K562 (cell line): ENCODE results near the gene DAB2IP. TPM values are rescaled to one million over a fixed set of nuclear protein-coding genes. Genes with fewer than 3 reads are reported as not detected.

Experiments
- ATAC-seq: fragments of 200-7000 bp; cut with Tn5 transposase; 3 replicates; pipeline ENCODE4 v1.9.1; 2020; ENCODE audit warnings: moderate library complexity
- BruUV-seq: library from RNA; stranded (reverse); fragments of 400-500 nt; replicated peaks from 2 replicates; lab custom pipeline; 2021; lab: Mats Ljungman, UMichigan
- CTCF ChIA-PET: fragments of 300-600 bp; formaldehyde crosslinking; extraction: SDS; loops from one replicate; lab custom pipeline; 2021; ENCODE audit warnings: low intra/inter-chr PET ratio; lab: Yijun Ruan, JAX
- POLR2A ChIA-PET: fragments of 300-600, 350-650 bp; sonication (Branson Sonifier 250); formaldehyde crosslinking; extraction: SDS; loops from one replicate; lab custom pipeline; 2021; ENCODE audit warnings: antibody characterized with exemption, inconsistent platforms; lab: Yijun Ruan, JAX
- DNase-seq, 4 experiments: peaks; one replicate each; pipeline versions ENCODE4 v3.0.0 to v3.0.0-alpha.2; 2011 to 2018; ENCODE audit warnings: low spot score in 3 of 4, mixed read lengths in 3 of 4; ENCODE audit errors: extremely low read depth in 1 of 4
- FAIRE-seq: peaks from 2 replicates; lab custom pipeline; 2011; peaks lifted over from hg19 to GRCh38; lab: Jason Lieb, UNC
- H2AFZ ChIP-seq: 2 replicates; pipeline ENCODE4 v1.6.0; 2011; ENCODE audit warnings: low read depth, low read length, control low read depth, inconsistent platforms
- H3K27ac ChIP-seq: fragments of 200-600 bp; 3 replicates; pipeline ENCODE4 v1.8.0; 2011; ENCODE audit warnings: low read depth, mild to moderate bottlenecking, control low read depth, inconsistent platforms, low read length, moderate library complexity, mixed read lengths; ENCODE audit errors: extremely low read depth
- H3K27me3 ChIP-seq, 2 experiments: fragments of 300-600 bp in 1 of 2; 2 replicates in 1 of 2; 3 replicates in 1 of 2; pipeline versions ENCODE4 v1.6.0 to v1.8.0; 2011; ENCODE audit warnings: inconsistent platforms in 2 of 2, low read length in 2 of 2, mild to moderate bottlenecking in 1 of 2, mixed read lengths in 1 of 2, moderate library complexity in 1 of 2; ENCODE audit not compliant: control insufficient read depth in 2 of 2, insufficient read depth in 2 of 2
- H3K36me3 ChIP-seq: fragments of 300-600 bp; 3 replicates; pipeline ENCODE4 v1.8.0; 2011; ENCODE audit warnings: mild to moderate bottlenecking, low read length, inconsistent platforms; ENCODE audit not compliant: control insufficient read depth, insufficient read depth
- H3K4me1 ChIP-seq, 2 experiments: fragments of 200-600 bp in 1 of 2; replicated peaks in 1 of 2; 2 replicates in 1 of 2; 3 replicates in 1 of 2; pipeline versions ENCODE4 v1.5.1 to v1.8.0; 2011; ENCODE audit warnings: inconsistent platforms in 2 of 2, low read length in 2 of 2, mild to moderate bottlenecking in 1 of 2, mixed read lengths in 1 of 2, moderate library complexity in 1 of 2; ENCODE audit not compliant: control insufficient read depth in 2 of 2, insufficient read depth in 2 of 2
- H3K4me2 ChIP-seq: 2 replicates; pipeline ENCODE4 v1.6.1; 2011; ENCODE audit warnings: low read length, control low read depth, inconsistent platforms, mixed read lengths; ENCODE audit not compliant: insufficient read depth
- H3K4me3 ChIP-seq: fragments of 200-600 bp; sonication (generic), shearing (Covaris generic); 2 replicates; pipeline ENCODE4 v1.5.1; 2016; ENCODE audit warnings: control low read depth, inconsistent platforms
- H3K79me2 ChIP-seq: fragments of 200-600 bp; 3 replicates; pipeline ENCODE4 v1.8.0; 2011; ENCODE audit warnings: low read length, inconsistent platforms; ENCODE audit not compliant: control insufficient read depth, insufficient read depth
- H3K9ac ChIP-seq, 2 experiments: 2 replicates each; pipeline versions ENCODE4 v1.6.0 to v1.6.1; 2011; ENCODE audit warnings: low read depth in 2 of 2, low read length in 2 of 2, control low read depth in 1 of 2, inconsistent platforms in 1 of 2, mild to moderate bottlenecking in 1 of 2, mixed read lengths in 1 of 2; ENCODE audit not compliant: insufficient read depth in 1 of 2
- H3K9me1 ChIP-seq: one replicate; pipeline ENCODE4 v1.6.0; 2011; ENCODE audit warnings: inconsistent platforms, mild to moderate bottlenecking, low read length, moderate library complexity; ENCODE audit not compliant: control insufficient read depth, insufficient read depth
- H3K9me3 ChIP-seq: replicated peaks from 2 replicates; pipeline ENCODE4 v1.5.1; 2011; ENCODE audit warnings: low read depth, low read length, inconsistent platforms; ENCODE audit not compliant: control insufficient read depth, insufficient read depth
- H4K20me1 ChIP-seq: replicated peaks from 2 replicates; pipeline ENCODE4 v1.6.1; 2011; ENCODE audit warnings: low read length, inconsistent platforms, mixed read lengths; ENCODE audit not compliant: control insufficient read depth, insufficient read depth
- CREB5 ChIP-seq: fragments of 250-450 bp; sonication (Bioruptor Pico); IDR thresholded peaks from 2 replicates; pipeline ENCODE4 v1.5.0; 2020; ENCODE audit warnings: mild to moderate bottlenecking
- NR2C2 ChIP-seq, 2 experiments: fragments of 200-800 bp in 1 of 2; sonication (Bioruptor generic) in 1 of 2; sonication (generic) in 1 of 2; formaldehyde crosslinking in 1 of 2; IDR thresholded peaks; 2 replicates each; pipeline versions ENCODE4 v1.6.1 to v1.8.0; 2016 to 2022; ENCODE audit warnings: mild to moderate bottlenecking in 1 of 2, missing compliant biosample characterization in 1 of 2, missing genetic modification characterization in 1 of 2, missing genetic modification reagents in 1 of 2
- TCF7L2 ChIP-seq: fragments of 150-350 bp; IDR thresholded peaks from 2 replicates; pipeline ENCODE4 v1.6.1; 2016; ENCODE audit warnings: low read depth, mild to moderate bottlenecking, low read length, moderate library complexity
- ZNF146 ChIP-seq: IDR thresholded peaks from one replicate; pipeline ENCODE4 v1.6.1; 2018; ENCODE audit warnings: missing compliant biosample characterization; ENCODE audit not compliant: unreplicated experiment
- ZSCAN32 ChIP-seq: fragments of 450-650 bp; formaldehyde crosslinking; IDR thresholded peaks from 2 replicates; pipeline ENCODE4 v1.4.0; 2020; ENCODE audit warnings: mild to moderate bottlenecking, moderate library complexity
- WGBS: fragments of 100-300 bp; shearing (Covaris generic); methylation state at CpG from one replicate; pipeline ENCODE4 v1.1.6; 2016; ENCODE audit warnings: low coverage, mixed read lengths; ENCODE audit not compliant: insufficient coverage; ENCODE audit errors: missing lambda C conversion rate; 5-methylcytosine and 5-hydroxymethylcytosine counted together
- in situ Hi-C: fragments of 300-500 bp; cut with MboI; formaldehyde crosslinking; loops from 4 replicates; pipeline ENCODE4 v1.15.0; 2018; ENCODE audit warnings: inconsistent platforms, mixed read lengths
- intact Hi-C: fragments of 100-400 bp; cut with micrococcal nuclease; formaldehyde crosslinking; loops from 2 replicates; pipeline ENCODE4 v1.14.2; 2022
- polyA plus RNA-seq, 8 experiments: library from polyadenylated mRNA; depleted of rRNA in 4 of 8; stranded (reverse) in 5 of 8; unstranded in 3 of 8; fragments of >200 nt; fragmentation: Nextera tagmentation in 2 of 8; fragmentation: Illumina TruSeq in 1 of 8; extraction: Ambion mirVana in 2 of 8; extraction: Trizol in 1 of 8; gene quantifications; 2 replicates each; pipeline versions ENCODE4 v1.2.1 to v1.2.3, GENCODE V29; 2011 to 2014; ENCODE audit warnings: inconsistent platforms in 1 of 8, missing spikeins in 1 of 8
- total RNA-seq, 7 experiments: library from RNA; depleted of rRNA in 6 of 7; stranded (reverse); fragments of >200 nt in 6 of 7; fragmentation: Illumina TruSeq in 2 of 7; extraction: Trizol in 2 of 7; gene quantifications; 2 replicates each; pipeline versions ENCODE4 v1.2.1 to v1.2.3, GENCODE V29; 2011 to 2021; ENCODE audit warnings: low replicate concordance in 1 of 7

Gene DAB2IP
- total and polyA plus RNA-seq, 9 of the 15 experiments (the other 6 are each of a cell fraction or from before 2014, with no cell fraction given) = 0.04 to 0.31 (median 0.08) TPM; not detected in 5

DNA sequence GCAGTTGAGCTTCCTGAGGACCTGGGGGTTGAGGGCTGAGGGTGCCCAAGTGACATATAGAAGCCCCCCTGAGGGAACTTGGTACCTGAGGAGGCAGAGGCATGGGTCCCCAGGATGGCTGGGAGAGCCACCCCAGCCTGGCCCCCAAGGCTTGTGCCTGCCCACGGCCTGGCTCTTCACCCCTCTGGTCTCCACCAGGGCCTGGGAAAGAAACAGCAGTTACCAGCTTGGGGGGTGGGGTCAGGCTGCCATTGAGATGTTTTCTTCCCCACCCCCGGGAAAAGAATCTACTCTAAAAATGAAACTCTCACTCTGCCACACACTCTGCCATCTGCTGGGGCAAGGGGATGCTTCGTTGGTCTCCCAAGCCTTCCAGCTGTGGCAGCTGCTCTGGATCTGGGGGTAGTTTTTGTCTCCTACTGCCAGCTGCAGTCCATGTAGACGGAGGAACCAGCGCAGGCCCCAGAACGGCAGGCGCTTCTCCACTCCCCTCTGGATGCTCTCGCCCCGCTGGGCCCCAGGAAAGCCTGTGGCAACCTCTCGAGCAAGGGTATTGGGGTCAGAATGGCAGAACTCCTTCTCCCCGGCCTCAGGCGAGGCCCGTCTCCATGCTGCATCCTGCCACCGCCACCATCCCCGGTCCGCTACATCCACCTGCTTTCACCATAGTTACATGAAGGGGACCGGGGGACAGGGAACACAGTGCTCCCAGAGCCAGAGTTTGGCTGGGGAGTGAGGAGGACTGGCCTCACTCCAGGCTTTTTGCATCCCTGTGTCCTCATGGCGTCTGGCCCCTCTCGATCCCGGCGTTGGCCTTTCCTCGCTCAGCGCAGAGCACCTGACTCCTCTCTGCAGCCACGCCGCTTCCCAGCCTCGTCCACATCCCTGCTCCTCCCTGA, 123.5 kb downstream of the DAB2IP start:
- WGBS = 2% methylated on average over 25 of the region's 26 CpGs

More for the DNA sequence above, 123.5 kb downstream of the DAB2IP start:
- no peaks in the 10 kb centered on the region; the same call in 1 of the 2 replicates for H4K20me1 ChIP-seq
- no peak overlapping the region for H2AFZ ChIP-seq
- H3K9me3 ChIP-seq = no peaks in the 10 kb centered on the region
- no peaks in the 10 kb centered on the region for H3K9me1 ChIP-seq
- intact Hi-C loops (no loop called here), in situ Hi-C loops (no loop called here)
- peaks cover 27 to 72% of the 10 kb centered on the region in 2 experiments for H3K27me3 ChIP-seq
- no peak overlapping the region for H3K4me2 ChIP-seq
- H3K36me3 ChIP-seq = no peaks in the 10 kb centered on the region
- no peaks in the 10 kb centered on the region for H3K79me2 ChIP-seq
- ChIA-PET POLR2A (interaction anchor here (0.6 kb wide), 1 partner anchor 146 kb away, joined by 3 read pairs; no protein-coding TSS in a partner anchor), CTCF (no interaction called here)
- no peak; the same call in 2 of the 3 replicates for ATAC-seq
- TF ChIP-seq ZSCAN32 (CRISPR knock-in tag) (no peak), ZNF146 (no peak), NR2C2 (CRISPR knock-in tag; IDR thresholded peaks at IDR 0.05) (no peak), NR2C2 (tag; IDR thresholded peaks at IDR 0.05) (no peak), CREB5 (no peak), TCF7L2 (no peak)
- H3K9ac ChIP-seq = no peak overlapping the region
- no peak overlapping the region for H3K4me3 ChIP-seq
- no peaks in the 10 kb centered on the region for H3K4me1 ChIP-seq
- BruUV-seq = no TSS peak
- DNase-seq = no peak
- no peak overlapping the region for H3K27ac ChIP-seq
- FAIRE-seq = no peak
